ENCODE measurements around the gene AK4.

AK4 gene

DNA sequence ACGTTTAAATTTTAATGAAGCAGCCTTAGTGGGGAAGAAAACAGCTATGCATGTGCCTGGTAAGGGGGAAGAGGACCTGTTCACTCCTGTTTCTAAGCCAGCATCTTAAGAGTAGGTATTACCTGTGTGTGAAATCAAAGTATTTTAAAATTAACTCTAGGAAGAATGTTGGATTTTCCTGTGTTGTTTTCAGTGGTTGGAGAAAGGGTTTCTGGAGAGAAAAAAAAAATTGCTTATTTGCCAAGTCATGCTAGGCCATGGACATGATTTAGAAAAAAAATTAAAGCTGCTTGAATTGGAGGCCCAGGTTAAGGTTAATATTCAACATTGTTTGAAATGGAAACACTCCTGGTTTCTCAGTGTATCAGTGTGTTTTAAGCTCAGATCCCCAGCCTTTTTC lies 118.5 kb downstream of the AK4 start:
- Histone ChIP-seq H3K36me3 (ENCODE audit: control insufficient read depth, low read length) (no peaks in the 10 kb centered on the region), H3K27me3 (ENCODE audit: control insufficient read depth, low read length) (no peaks in the 10 kb centered on the region), H3K9me3 (ENCODE audit: control insufficient read depth, insufficient read depth, low read length) (no peaks in the 10 kb centered on the region), H3K4me2 (ENCODE audit: low read length) (peak overlapping the region; percentile 70), H3K4me1 (ENCODE audit: control insufficient read depth, low read length) (peaks cover 29% of the 10 kb centered on the region), H3K4me3 (ENCODE audit: low read length) (peak overlapping the region; percentile 70; the same call in 1 of the 2 replicates), H4K20me1 (ENCODE audit: control insufficient read depth, insufficient read depth, low read depth, low read length) (no peaks in the 10 kb centered on the region), H3K9me2 (replicated peaks; ENCODE audit: control insufficient read depth, low read length) (no peaks in the 10 kb centered on the region), H3K79me2 (ENCODE audit: control insufficient read depth, low read length) (no peaks in the 10 kb centered on the region), H3F3A (ENCODE audit: control insufficient read depth, insufficient read depth) (peaks cover 9% of the 10 kb centered on the region), H3K27ac (ENCODE audit: low read depth, low read length) (no peak overlapping the region)
- TF ChIP-seq, protein P1, sequence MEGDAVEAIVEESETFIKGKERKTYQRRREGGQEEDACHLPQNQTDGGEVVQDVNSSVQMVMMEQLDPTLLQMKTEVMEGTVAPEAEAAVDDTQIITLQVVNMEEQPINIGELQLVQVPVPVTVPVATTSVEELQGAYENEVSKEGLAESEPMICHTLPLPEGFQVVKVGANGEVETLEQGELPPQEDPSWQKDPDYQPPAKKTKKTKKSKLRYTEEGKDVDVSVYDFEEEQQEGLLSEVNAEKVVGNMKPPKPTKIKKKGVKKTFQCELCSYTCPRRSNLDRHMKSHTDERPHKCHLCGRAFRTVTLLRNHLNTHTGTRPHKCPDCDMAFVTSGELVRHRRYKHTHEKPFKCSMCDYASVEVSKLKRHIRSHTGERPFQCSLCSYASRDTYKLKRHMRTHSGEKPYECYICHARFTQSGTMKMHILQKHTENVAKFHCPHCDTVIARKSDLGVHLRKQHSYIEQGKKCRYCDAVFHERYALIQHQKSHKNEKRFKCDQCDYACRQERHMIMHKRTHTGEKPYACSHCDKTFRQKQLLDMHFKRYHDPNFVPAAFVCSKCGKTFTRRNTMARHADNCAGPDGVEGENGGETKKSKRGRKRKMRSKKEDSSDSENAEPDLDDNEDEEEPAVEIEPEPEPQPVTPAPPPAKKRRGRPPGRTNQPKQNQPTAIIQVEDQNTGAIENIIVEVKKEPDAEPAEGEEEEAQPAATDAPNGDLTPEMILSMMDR (IDR thresholded peaks at IDR 0.05; ENCODE audit: low read depth, low read length, poor library complexity, severe bottlenecking): no peak
- no peak for TF ChIP-seq EZH2phosphoT487 (IDR thresholded peaks at IDR 0.05; ENCODE audit: borderline replicate concordance, low read length)

DNA sequence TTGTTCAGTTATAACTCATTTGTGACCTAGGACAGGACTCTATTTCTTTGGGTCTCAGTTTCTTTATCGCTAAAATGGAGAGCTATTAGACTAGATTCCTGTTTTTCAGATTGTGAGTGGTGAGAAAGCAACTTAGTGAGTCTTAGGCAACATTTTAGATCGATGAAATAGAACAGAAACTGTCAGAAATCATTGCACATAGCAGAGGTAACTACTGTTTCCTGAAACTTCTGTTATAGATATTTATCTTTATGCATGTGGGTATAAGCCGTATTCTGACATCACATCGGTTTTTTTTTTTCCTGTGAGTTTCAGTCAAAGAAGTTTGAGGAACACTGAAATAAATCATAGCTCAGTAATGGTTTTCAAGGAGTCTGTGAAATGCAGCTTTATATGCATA lies 119.3 kb downstream of the AK4 start:
- H3K9me2 ChIP-seq (replicated peaks; ENCODE audit: control insufficient read depth, low read length): no peaks in the 10 kb centered on the region
- H4K20me1 ChIP-seq (ENCODE audit: control insufficient read depth, insufficient read depth, low read depth, low read length): no peaks in the 10 kb centered on the region
- no peaks in the 10 kb centered on the region for H3K27me3 ChIP-seq (ENCODE audit: control insufficient read depth, low read length)
- no peak overlapping the region for H3K4me2 ChIP-seq (ENCODE audit: low read length)
- no peaks in the 10 kb centered on the region for H3K36me3 ChIP-seq (ENCODE audit: control insufficient read depth, low read length)
- H3K4me1 ChIP-seq (ENCODE audit: control insufficient read depth, low read length): peaks cover 29% of the 10 kb centered on the region
- TF ChIP-seq, protein P1 (IDR thresholded peaks at IDR 0.05; ENCODE audit: low read depth, low read length, poor library complexity, severe bottlenecking): no peak
- TF ChIP-seq EZH2phosphoT487 (IDR thresholded peaks at IDR 0.05; ENCODE audit: borderline replicate concordance, low read length): no peak
- no peaks in the 10 kb centered on the region for H3K79me2 ChIP-seq (ENCODE audit: control insufficient read depth, low read length)
- no peaks in the 10 kb centered on the region for H3K9me3 ChIP-seq (ENCODE audit: control insufficient read depth, insufficient read depth, low read length)
- no peak overlapping the region for H3K27ac ChIP-seq (ENCODE audit: low read depth, low read length)
- H3K4me3 ChIP-seq (ENCODE audit: low read length): no peak overlapping the region
- H3F3A ChIP-seq (ENCODE audit: control insufficient read depth, insufficient read depth): peaks cover 9% of the 10 kb centered on the region

DNA sequence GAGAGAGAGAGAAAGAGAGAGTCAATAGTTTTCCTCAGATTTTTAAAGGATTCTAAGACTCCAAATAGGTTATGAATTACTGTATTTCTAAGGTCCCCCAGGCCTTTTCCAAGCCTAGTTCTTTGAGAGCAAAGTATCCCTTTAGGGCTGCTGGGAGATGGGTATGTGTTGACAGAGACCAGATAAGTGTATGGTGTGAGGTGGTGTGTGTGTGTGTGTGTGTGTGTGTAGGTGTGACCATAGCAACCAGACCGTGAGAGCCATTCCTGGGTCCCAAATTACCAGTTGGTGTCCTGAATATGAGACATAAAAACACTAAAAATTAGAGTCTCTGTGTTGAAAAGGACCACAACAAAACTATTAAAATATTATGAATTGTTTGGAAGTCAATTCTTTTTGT lies 119.7 kb downstream of the AK4 start:
- Histone ChIP-seq H3K9me3 (ENCODE audit: control insufficient read depth, insufficient read depth, low read length) (no peaks in the 10 kb centered on the region), H3K27ac (ENCODE audit: low read depth, low read length) (no peak overlapping the region), H3K27me3 (ENCODE audit: control insufficient read depth, low read length) (no peaks in the 10 kb centered on the region), H3K4me2 (ENCODE audit: low read length) (no peak overlapping the region), H3K79me2 (ENCODE audit: control insufficient read depth, low read length) (no peaks in the 10 kb centered on the region), H3F3A (ENCODE audit: control insufficient read depth, insufficient read depth) (peaks cover 9% of the 10 kb centered on the region), H3K36me3 (ENCODE audit: control insufficient read depth, low read length) (no peaks in the 10 kb centered on the region), H3K9me2 (replicated peaks; ENCODE audit: control insufficient read depth, low read length) (no peaks in the 10 kb centered on the region), H4K20me1 (ENCODE audit: control insufficient read depth, insufficient read depth, low read depth, low read length) (no peaks in the 10 kb centered on the region), H3K4me1 (ENCODE audit: control insufficient read depth, low read length) (peaks cover 29% of the 10 kb centered on the region), H3K4me3 (ENCODE audit: low read length) (no peak overlapping the region)
- TF ChIP-seq EZH2phosphoT487 (IDR thresholded peaks at IDR 0.05; ENCODE audit: borderline replicate concordance, low read length): no peak
- TF ChIP-seq, protein P1 (IDR thresholded peaks at IDR 0.05; ENCODE audit: low read depth, low read length, poor library complexity, severe bottlenecking): no peak

DNA sequence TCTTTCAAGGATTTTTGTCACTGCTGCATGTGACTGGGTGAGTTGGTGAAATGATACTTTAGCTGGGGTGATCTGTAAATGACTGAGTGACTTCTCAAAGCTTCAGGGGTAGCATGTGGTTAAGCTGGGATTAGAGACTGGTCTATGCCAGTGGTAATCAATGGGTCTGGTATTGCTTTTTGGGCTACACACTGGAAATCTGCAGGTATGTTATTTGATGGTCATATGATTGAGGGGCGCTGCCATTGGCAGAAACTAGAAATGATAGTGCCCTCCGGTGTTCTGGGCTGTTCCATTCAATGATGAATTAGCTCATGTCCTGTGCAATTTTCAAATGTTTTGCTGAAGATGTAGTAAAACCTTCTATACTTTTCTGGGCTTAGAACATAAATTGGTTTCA lies 121.6 kb downstream of the AK4 start:
- Histone ChIP-seq H4K20me1 (ENCODE audit: control insufficient read depth, insufficient read depth, low read depth, low read length) (no peaks in the 10 kb centered on the region), H3K9me2 (replicated peaks; ENCODE audit: control insufficient read depth, low read length) (no peaks in the 10 kb centered on the region), H3K36me3 (ENCODE audit: control insufficient read depth, low read length) (no peaks in the 10 kb centered on the region), H3K9me3 (ENCODE audit: control insufficient read depth, insufficient read depth, low read length) (no peaks in the 10 kb centered on the region), H3K4me2 (ENCODE audit: low read length) (no peak overlapping the region), H3K27ac (ENCODE audit: low read depth, low read length) (no peak overlapping the region), H3K79me2 (ENCODE audit: control insufficient read depth, low read length) (no peaks in the 10 kb centered on the region), H3F3A (ENCODE audit: control insufficient read depth, insufficient read depth) (peaks cover 9% of the 10 kb centered on the region), H3K4me1 (ENCODE audit: control insufficient read depth, low read length) (peaks cover 24% of the 10 kb centered on the region), H3K27me3 (ENCODE audit: control insufficient read depth, low read length) (no peaks in the 10 kb centered on the region), H3K4me3 (ENCODE audit: low read length) (no peak overlapping the region)
- TF ChIP-seq, protein P1 (IDR thresholded peaks at IDR 0.05; ENCODE audit: low read depth, low read length, poor library complexity, severe bottlenecking): no peak

All from DOHH2 (cell line).